ENCODE data around the gene SYT17. TPM values are rescaled to one million over a fixed set of nuclear protein-coding genes. Genes with fewer than 3 reads are reported as not detected.

SYT17 gene
- total RNA-seq, 1 experiment from 2014 or later, result 10.3 TPM

DNA sequence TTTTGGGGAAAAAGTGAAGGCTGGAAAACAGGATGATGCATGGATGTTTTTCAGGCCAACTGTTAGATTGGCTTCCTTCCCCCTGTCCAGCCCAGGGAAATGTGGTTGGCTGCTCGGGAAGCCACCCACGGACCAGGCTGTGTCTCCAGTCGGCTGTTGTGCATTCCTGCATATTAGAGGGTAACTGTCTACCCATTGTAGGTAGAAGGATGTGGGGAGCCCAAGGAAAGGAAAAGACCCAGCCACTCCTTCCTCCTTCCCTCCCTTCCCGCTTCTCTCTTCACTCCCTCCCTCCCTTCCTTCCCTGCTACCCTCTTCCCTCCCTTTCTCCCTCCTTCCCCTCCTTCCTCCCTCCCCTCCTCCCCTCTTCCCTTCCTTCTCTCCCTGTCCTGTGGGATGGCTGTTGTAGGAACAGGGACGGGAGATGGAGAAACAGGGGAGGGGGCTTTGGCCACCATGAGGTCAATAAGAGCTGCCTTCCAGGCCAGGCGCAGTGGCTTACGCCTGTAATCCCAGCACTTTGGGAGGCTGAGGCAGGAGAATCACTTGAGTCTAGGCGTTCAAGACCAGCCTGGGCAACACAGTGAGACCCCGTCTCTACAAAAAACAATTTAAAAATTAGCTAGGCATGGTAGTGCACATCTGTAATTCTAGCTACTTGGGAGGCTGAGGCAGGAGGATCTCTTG lies 16.9 kb downstream of the SYT17 start:
- TF ChIP-seq, protein P1, sequence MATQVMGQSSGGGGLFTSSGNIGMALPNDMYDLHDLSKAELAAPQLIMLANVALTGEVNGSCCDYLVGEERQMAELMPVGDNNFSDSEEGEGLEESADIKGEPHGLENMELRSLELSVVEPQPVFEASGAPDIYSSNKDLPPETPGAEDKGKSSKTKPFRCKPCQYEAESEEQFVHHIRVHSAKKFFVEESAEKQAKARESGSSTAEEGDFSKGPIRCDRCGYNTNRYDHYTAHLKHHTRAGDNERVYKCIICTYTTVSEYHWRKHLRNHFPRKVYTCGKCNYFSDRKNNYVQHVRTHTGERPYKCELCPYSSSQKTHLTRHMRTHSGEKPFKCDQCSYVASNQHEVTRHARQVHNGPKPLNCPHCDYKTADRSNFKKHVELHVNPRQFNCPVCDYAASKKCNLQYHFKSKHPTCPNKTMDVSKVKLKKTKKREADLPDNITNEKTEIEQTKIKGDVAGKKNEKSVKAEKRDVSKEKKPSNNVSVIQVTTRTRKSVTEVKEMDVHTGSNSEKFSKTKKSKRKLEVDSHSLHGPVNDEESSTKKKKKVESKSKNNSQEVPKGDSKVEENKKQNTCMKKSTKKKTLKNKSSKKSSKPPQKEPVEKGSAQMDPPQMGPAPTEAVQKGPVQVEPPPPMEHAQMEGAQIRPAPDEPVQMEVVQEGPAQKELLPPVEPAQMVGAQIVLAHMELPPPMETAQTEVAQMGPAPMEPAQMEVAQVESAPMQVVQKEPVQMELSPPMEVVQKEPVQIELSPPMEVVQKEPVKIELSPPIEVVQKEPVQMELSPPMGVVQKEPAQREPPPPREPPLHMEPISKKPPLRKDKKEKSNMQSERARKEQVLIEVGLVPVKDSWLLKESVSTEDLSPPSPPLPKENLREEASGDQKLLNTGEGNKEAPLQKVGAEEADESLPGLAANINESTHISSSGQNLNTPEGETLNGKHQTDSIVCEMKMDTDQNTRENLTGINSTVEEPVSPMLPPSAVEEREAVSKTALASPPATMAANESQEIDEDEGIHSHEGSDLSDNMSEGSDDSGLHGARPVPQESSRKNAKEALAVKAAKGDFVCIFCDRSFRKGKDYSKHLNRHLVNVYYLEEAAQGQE (IDR thresholded peaks at IDR 0.05; ENCODE audit: low read depth), result no peak
- TF ChIP-seq SIN3A (IDR thresholded peaks at IDR 0.05; ENCODE audit: low read depth), result no peak
- no peak for TF ChIP-seq ZBTB33 (IDR thresholded peaks at IDR 0.05; ENCODE audit: extremely low read depth, insufficient replicate concordance, low read length)
- TF ChIP-seq, protein P2, sequence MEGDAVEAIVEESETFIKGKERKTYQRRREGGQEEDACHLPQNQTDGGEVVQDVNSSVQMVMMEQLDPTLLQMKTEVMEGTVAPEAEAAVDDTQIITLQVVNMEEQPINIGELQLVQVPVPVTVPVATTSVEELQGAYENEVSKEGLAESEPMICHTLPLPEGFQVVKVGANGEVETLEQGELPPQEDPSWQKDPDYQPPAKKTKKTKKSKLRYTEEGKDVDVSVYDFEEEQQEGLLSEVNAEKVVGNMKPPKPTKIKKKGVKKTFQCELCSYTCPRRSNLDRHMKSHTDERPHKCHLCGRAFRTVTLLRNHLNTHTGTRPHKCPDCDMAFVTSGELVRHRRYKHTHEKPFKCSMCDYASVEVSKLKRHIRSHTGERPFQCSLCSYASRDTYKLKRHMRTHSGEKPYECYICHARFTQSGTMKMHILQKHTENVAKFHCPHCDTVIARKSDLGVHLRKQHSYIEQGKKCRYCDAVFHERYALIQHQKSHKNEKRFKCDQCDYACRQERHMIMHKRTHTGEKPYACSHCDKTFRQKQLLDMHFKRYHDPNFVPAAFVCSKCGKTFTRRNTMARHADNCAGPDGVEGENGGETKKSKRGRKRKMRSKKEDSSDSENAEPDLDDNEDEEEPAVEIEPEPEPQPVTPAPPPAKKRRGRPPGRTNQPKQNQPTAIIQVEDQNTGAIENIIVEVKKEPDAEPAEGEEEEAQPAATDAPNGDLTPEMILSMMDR (IDR thresholded peaks at IDR 0.05 in 2 of 3, conservative IDR thresholded peaks at IDR 0.05 in 1 of 3; ENCODE audit: borderline replicate concordance in 1 of 3, insufficient read depth in 1 of 3, low read depth in 2 of 3, low read length in 2 of 3), result no peak
- no peak for TF ChIP-seq FOSL1 (IDR thresholded peaks at IDR 0.05; ENCODE audit: low read depth)
- no peak for TF ChIP-seq CEBPB (IDR thresholded peaks at IDR 0.05; ENCODE audit: low read depth)
- no peak for TF ChIP-seq RAD21 (IDR thresholded peaks at IDR 0.05; ENCODE audit: low read depth)
- no peaks in the 10 kb centered on the region for H3K27me3 ChIP-seq (ENCODE audit: insufficient read depth, low read length)
- no peaks in the 10 kb centered on the region for H4K20me1 ChIP-seq (ENCODE audit: insufficient read depth)
- no peaks in the 10 kb centered on the region for H3K79me2 ChIP-seq (ENCODE audit: insufficient read depth, low read length)
- H3K27ac ChIP-seq (ENCODE audit: low read depth, low read length), result no peak overlapping the region
- H3K4me1 ChIP-seq (ENCODE audit: control insufficient read depth in 1 of 2, insufficient read depth in 2 of 2, low read length in 2 of 2), result peaks cover 0 to 3% of the 10 kb centered on the region in 2 experiments; a peak in 2 of 4 replicates
- H3K36me3 ChIP-seq (ENCODE audit: control insufficient read depth in 1 of 2, insufficient read depth in 2 of 2, low read length in 2 of 2), result no peaks in the 10 kb centered on the region; a peak in 2 of 4 replicates
- DNase-seq (ENCODE audit: low read depth, low spot score) (no peak), ATAC-seq (no peak)
- BruUV-seq (replicated peaks), result no TSS peak
- H3K9me2 ChIP-seq (ENCODE audit: insufficient read depth), result no peaks in the 10 kb centered on the region
- intact Hi-C loops (cut with micrococcal nuclease), result no loop called here
- no peaks in the 10 kb centered on the region for H3K9me3 ChIP-seq (ENCODE audit: control insufficient read depth in 1 of 2, insufficient read depth in 1 of 2, low read depth in 1 of 2, low read length in 2 of 2)
- RAD21 ChIA-PET (ENCODE audit: low non-redundant PET in 1 of 2, low total read pairs in 2 of 2, uncharacterized antibody in 2 of 2, unreplicated experiment in 2 of 2), result no interaction called here
- no peak overlapping the region for H3K9ac ChIP-seq (ENCODE audit: low read length)
- H3K4me3 ChIP-seq (replicated peaks in 1 of 2; ENCODE audit: low read depth in 1 of 2, low read length in 2 of 2), result no peak overlapping the region
- POLR2A ChIA-PET, result no interaction called here
- no peak overlapping the region for H3K4me2 ChIP-seq (ENCODE audit: low read length)
- CTCF ChIA-PET, result no interaction called here
- H2AFZ ChIP-seq (ENCODE audit: low read depth, low read length, poor library complexity, severe bottlenecking), result no peak overlapping the region
